Activated CD4-positive, alpha-beta memory T cell treated with anti-CD3 and anti-CD28 coated beads, Interleukin-2, amount 10 ng/mL, durations not matched to agents 7 days and 5 days (primary cell): ENCODE results near the gene CFAP77. TPM values are rescaled to one million over a fixed set of nuclear protein-coding genes. Genes with fewer than 3 reads are reported as not detected.
A peak's percentile ranks its signal among the peaks of the same experiment; 100 is the strongest.

Experiments used
- CTCF ChIA-PET: fragments of 350-600 bp; sonication (Branson Sonifier 250); formaldehyde crosslinking; loops from one replicate; lab custom pipeline; 2021; ENCODE audit warnings: antibody characterized with exemption, inconsistent platforms; lab: Charles Lee
- POLR2A ChIA-PET: fragments of 350-600 bp; sonication (Branson Sonifier 250); formaldehyde crosslinking; loops from one replicate; lab custom pipeline; 2021; ENCODE audit warnings: antibody characterized with exemption; lab: Charles Lee
- DNase-seq: peaks from one replicate; pipeline ENCODE4 v3.0.0-alpha.2; 2020
- H3K27ac Mint-ChIP-seq: one replicate; pipeline ENCODE4 v1.8.0; 2021; ENCODE audit warnings: mild to moderate bottlenecking, mixed read lengths
- H3K27me3 Mint-ChIP-seq: one replicate; pipeline ENCODE4 v1.8.0; 2021; ENCODE audit warnings: mixed read lengths
- H3K36me3 Mint-ChIP-seq: one replicate; pipeline ENCODE4 v1.8.0; 2021; ENCODE audit warnings: low read depth, mixed read lengths
- H3K4me1 Mint-ChIP-seq: one replicate; pipeline ENCODE4 v1.8.0; 2021; ENCODE audit warnings: mixed read lengths
- H3K4me3 Mint-ChIP-seq: one replicate; pipeline ENCODE4 v1.8.0; 2021; ENCODE audit warnings: mild to moderate bottlenecking, mixed read lengths
- H3K9me3 Mint-ChIP-seq: one replicate; pipeline ENCODE4 v1.8.0; 2021; ENCODE audit warnings: mixed read lengths
- total RNA-seq, 2 experiments: library from RNA; stranded (reverse); gene quantifications; one replicate each; pipeline ENCODE4 v1.2.3, GENCODE V29; 2021

The CFAP77 gene
- total RNA-seq, 2 experiments from 2014 or later = not detected

GRCh38 chr9:132577119-132577518 lies 167.1 kb downstream of the CFAP77 start:
- peaks cover 7% of the 10 kb centered on the region for H3K4me1 Mint-ChIP-seq
- H3K9me3 Mint-ChIP-seq = no peaks in the 10 kb centered on the region
- POLR2A ChIA-PET = no interaction called here

DNA sequence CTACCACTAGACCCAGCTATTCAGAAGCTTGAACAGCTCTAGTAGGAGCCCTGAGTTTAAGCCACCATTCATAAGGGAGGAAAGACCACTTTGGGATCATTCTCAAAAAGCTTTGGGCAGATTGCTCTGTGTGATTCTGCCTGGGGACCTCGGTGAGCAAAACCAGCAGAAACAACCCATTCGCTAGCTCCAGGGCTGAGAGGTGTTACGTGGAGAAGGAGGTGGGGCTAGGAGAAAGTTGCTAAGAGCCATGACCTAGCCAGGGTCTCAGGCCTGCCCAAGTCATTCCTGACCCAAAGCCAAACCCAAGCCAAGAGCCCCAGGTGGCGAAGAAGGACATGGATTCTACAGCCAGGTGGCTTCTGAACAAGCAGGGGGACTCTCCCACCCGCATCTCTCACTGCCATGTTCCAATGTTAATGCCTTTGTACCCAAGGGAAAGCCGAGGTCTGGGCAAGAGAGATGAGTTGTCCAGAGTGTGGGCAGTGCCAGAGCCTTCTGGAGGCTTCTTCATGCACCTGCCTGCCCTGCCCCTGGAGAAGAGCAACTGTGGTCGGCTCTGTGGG lies 168.4 kb downstream of the CFAP77 start:
- H3K4me1 Mint-ChIP-seq = peaks cover 7% of the 10 kb centered on the region
- POLR2A ChIA-PET = no interaction called here
- DNase-seq = no peak
- no peaks in the 10 kb centered on the region for H3K36me3 Mint-ChIP-seq
- CTCF ChIA-PET = interaction anchor here (1.9 kb wide), 1 partner anchor 71 kb away, joined by 5 read pairs; no protein-coding TSS in a partner anchor
- H3K27me3 Mint-ChIP-seq = peaks cover 77% of the 10 kb centered on the region
- H3K4me3 Mint-ChIP-seq = no peak overlapping the region
- H3K9me3 Mint-ChIP-seq = no peaks in the 10 kb centered on the region
- no peak overlapping the region for H3K27ac Mint-ChIP-seq

More at GRCh38 chr9:132577119-132577518, 167.1 kb downstream of the CFAP77 start:
- H3K27ac Mint-ChIP-seq = no peak overlapping the region
- H3K36me3 Mint-ChIP-seq = no peaks in the 10 kb centered on the region
- CTCF ChIA-PET = interaction anchor here (0.9 to 1.9 kb wide), 2 partner anchors 70 to 165 kb away, joined by 3 to 5 read pairs; no protein-coding TSS in a partner anchor
- H3K27me3 Mint-ChIP-seq = peaks cover 66% of the 10 kb centered on the region
- no peak overlapping the region for H3K4me3 Mint-ChIP-seq
- no peak for DNase-seq

GRCh38 chr9:132579427-132579798 lies 169.4 kb downstream of the CFAP77 start:
- CTCF ChIA-PET = no interaction called here

GRCh38 chr9:132582276-132582785 lies 172.3 kb downstream of the CFAP77 start, which contains the start of gene BARHL1:
TSS of gene BARHL1 (plus strand) at chr9:132582606. CDS start at chr9:132582798, 192 bp downstream.
- H3K36me3 Mint-ChIP-seq = no peaks in the 10 kb centered on the region
- H3K9me3 Mint-ChIP-seq = no peaks in the 10 kb centered on the region
- ChIA-PET CTCF (no interaction called here), POLR2A (no interaction called here)
- no peak for DNase-seq
- peaks cover 9% of the 10 kb centered on the region for H3K4me1 Mint-ChIP-seq
- peaks cover 84% of the 10 kb centered on the region for H3K27me3 Mint-ChIP-seq
- H3K4me3 Mint-ChIP-seq = peak within 1 kb of the TSS; percentile 61
- H3K27ac Mint-ChIP-seq = peak within 1 kb of the TSS; percentile 44

More at GRCh38 chr9:132579427-132579798, 169.4 kb downstream of the CFAP77 start:
- Mint-ChIP-seq H3K4me1 (peaks cover 7% of the 10 kb centered on the region), H3K27ac (no peak overlapping the region), H3K4me3 (no peak overlapping the region), H3K27me3 (peaks cover 81% of the 10 kb centered on the region), H3K9me3 (no peaks in the 10 kb centered on the region), H3K36me3 (no peaks in the 10 kb centered on the region)
- POLR2A ChIA-PET = no interaction called here
- no peak for DNase-seq

GRCh38 chr9:132582786-132583583 lies 173.0 kb downstream of the CFAP77 start:
- no peaks in the 10 kb centered on the region for H3K9me3 Mint-ChIP-seq
- peaks cover 9% of the 10 kb centered on the region for H3K4me1 Mint-ChIP-seq
- ChIA-PET POLR2A (no interaction called here), CTCF (no interaction called here)
- H3K27me3 Mint-ChIP-seq = peaks cover 84% of the 10 kb centered on the region
- H3K27ac Mint-ChIP-seq = no peak overlapping the region
- no peak overlapping the region for H3K4me3 Mint-ChIP-seq
- H3K36me3 Mint-ChIP-seq = no peaks in the 10 kb centered on the region
- no peak for DNase-seq

DNA sequence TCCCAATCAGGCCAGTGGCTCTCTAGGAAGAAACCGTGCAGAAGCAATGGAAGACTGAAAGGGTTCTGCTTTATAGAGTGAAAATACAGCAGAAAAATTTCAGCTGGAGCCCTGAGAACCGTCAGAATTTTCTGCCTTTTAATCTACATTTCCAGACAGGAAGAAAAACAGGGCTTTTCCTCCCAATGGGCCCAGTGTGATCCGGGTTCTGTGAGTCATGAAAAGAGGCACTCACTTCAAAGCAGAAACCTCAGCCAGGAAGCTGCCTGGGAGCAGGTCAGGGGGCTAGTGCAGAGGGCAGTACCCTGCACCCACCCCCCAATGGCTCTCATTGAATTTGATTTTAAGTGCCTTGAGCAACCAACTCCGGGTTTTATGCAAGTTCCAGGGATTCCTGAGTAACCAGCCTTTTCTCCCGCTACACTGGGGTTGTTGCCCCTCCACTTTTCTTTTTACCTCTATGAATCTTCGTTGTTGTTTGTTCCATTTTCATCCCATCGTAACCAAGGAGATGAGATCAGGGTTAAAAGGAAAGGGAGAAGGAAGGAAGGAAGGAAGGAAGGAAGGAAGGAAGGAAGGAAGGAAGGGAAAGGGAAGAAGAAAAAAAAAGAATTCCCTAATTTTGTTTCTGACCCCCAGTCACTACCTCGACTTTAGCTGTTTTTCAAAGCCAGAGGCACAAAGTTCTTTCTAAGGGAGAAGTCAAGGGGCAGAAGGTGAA lies 173.7 kb downstream of the CFAP77 start:
- no peak for DNase-seq
- Mint-ChIP-seq H3K4me3 (no peak overlapping the region), H3K4me1 (peaks cover 9% of the 10 kb centered on the region), H3K27me3 (peaks cover 83% of the 10 kb centered on the region), H3K36me3 (no peaks in the 10 kb centered on the region), H3K9me3 (no peaks in the 10 kb centered on the region), H3K27ac (no peak overlapping the region)
- ChIA-PET CTCF (no interaction called here), POLR2A (no interaction called here)

- no peak for DNase-seq
- no peak overlapping the region for H3K27ac Mint-ChIP-seq
These were observed 174.9 kb downstream of the CFAP77 start for GRCh38 chr9:132584601-132585560.

GRCh38 chr9:132585954-132586829 lies 176.2 kb downstream of the CFAP77 start:
- POLR2A ChIA-PET = interaction anchor here (1.9 kb wide), 1 partner anchor 15 kb away, joined by 4 read pairs; no protein-coding TSS in a partner anchor
- no peak for DNase-seq
- H3K36me3 Mint-ChIP-seq = no peaks in the 10 kb centered on the region
- H3K27me3 Mint-ChIP-seq = peaks cover 79% of the 10 kb centered on the region
- H3K9me3 Mint-ChIP-seq = no peaks in the 10 kb centered on the region
- CTCF ChIA-PET = no interaction called here
- H3K4me1 Mint-ChIP-seq = peaks cover 8% of the 10 kb centered on the region
- no peak overlapping the region for H3K27ac Mint-ChIP-seq
- H3K4me3 Mint-ChIP-seq = no peak overlapping the region

More at GRCh38 chr9:132584601-132585560, 174.9 kb downstream of the CFAP77 start:
- H3K4me1 Mint-ChIP-seq = peaks cover 9% of the 10 kb centered on the region
- H3K9me3 Mint-ChIP-seq = no peaks in the 10 kb centered on the region
- H3K36me3 Mint-ChIP-seq = no peaks in the 10 kb centered on the region
- no peak overlapping the region for H3K4me3 Mint-ChIP-seq
- ChIA-PET POLR2A (no interaction called here), CTCF (no interaction called here)
- H3K27me3 Mint-ChIP-seq = peaks cover 80% of the 10 kb centered on the region

- H3K4me3 Mint-ChIP-seq = no peak overlapping the region
- peaks cover 2% of the 10 kb centered on the region for H3K4me1 Mint-ChIP-seq
- peaks cover 79% of the 10 kb centered on the region for H3K27me3 Mint-ChIP-seq
- no peaks in the 10 kb centered on the region for H3K36me3 Mint-ChIP-seq
- H3K9me3 Mint-ChIP-seq = no peaks in the 10 kb centered on the region
- CTCF ChIA-PET = interaction anchor here (0.5 kb wide), 1 partner anchor 267 kb away, joined by 4 read pairs; no protein-coding TSS in a partner anchor
- POLR2A ChIA-PET = interaction anchor here (1.2 to 1.9 kb wide), 2 partner anchors 14 to 83 kb away, joined by 4 read pairs; partner anchors contain the start of gene DDX31
- no peak overlapping the region for H3K27ac Mint-ChIP-seq
- DNase-seq = no peak
These were observed 177.0 kb downstream of the CFAP77 start for GRCh38 chr9:132586830-132587591.

- POLR2A ChIA-PET = interaction anchor here (1.2 to 1.9 kb wide), 2 partner anchors 13 to 82 kb away, joined by 4 read pairs; partner anchors contain the start of gene DDX31
- H3K9me3 Mint-ChIP-seq = no peaks in the 10 kb centered on the region
- peaks cover 2% of the 10 kb centered on the region for H3K4me1 Mint-ChIP-seq
- CTCF ChIA-PET = no interaction called here
- no peak overlapping the region for H3K27ac Mint-ChIP-seq
- H3K4me3 Mint-ChIP-seq = no peak overlapping the region
- no peak for DNase-seq
- H3K36me3 Mint-ChIP-seq = no peaks in the 10 kb centered on the region
- H3K27me3 Mint-ChIP-seq = peaks cover 78% of the 10 kb centered on the region
These were observed 177.6 kb downstream of the CFAP77 start for GRCh38 chr9:132587592-132587955.

DNA sequence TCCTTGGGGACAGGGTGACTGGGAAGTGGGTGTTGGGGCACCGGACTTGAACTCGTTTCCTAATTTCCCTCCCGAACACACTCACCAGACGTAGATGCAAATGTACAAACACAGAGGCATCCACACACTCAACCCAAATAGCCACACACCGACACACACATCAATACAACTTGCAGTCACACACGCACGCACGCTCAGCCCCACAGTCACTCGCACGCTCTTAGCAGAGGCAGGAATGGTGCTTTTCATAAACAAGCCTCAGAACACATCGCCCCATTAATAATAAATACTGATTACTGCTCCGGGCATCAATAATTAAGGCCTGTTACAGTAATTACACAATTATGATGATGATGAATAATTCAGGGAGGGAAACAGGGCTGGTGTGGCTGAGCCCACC lies 178.1 kb downstream of the CFAP77 start:
- peaks cover 74% of the 10 kb centered on the region for H3K27me3 Mint-ChIP-seq
- CTCF ChIA-PET = no interaction called here

More for the DNA sequence above, 178.1 kb downstream of the CFAP77 start:
- POLR2A ChIA-PET = interaction anchor here (1.2 kb wide), 1 partner anchor 82 kb away, joined by 4 read pairs; the partner anchor contains the start of gene DDX31
- H3K4me3 Mint-ChIP-seq = no peak overlapping the region
- peaks cover 2% of the 10 kb centered on the region for H3K4me1 Mint-ChIP-seq
- no peaks in the 10 kb centered on the region for H3K36me3 Mint-ChIP-seq
- no peaks in the 10 kb centered on the region for H3K9me3 Mint-ChIP-seq
- no peak overlapping the region for H3K27ac Mint-ChIP-seq
- no peak for DNase-seq
